HepG2 (cell line): ENCODE measurements around the gene AHCY. TPM values are rescaled to one million over a fixed set of nuclear protein-coding genes. Genes with fewer than 3 reads are reported as not detected.

Source experiments
- AGO1 ChIP-seq: fragments of 200-400 bp; formaldehyde crosslinking; IDR thresholded peaks from 2 replicates; pipeline ENCODE4 v1.6.1; 2017; ENCODE audit warnings: mild to moderate bottlenecking, low read depth, low read length, moderate library complexity; ENCODE audit not compliant: poor library complexity, severe bottlenecking
- BRCA1 ChIP-seq: sonication (generic); formaldehyde crosslinking; IDR thresholded peaks from 2 replicates; pipeline ENCODE4 v1.4.0; 2020; ENCODE audit warnings: missing genetic modification reagents
- CERS6 ChIP-seq: sonication (generic); formaldehyde crosslinking; IDR thresholded peaks from 2 replicates; pipeline ENCODE4 v1.5.0; 2020; ENCODE audit warnings: missing genetic modification reagents
- DNMT3B ChIP-seq: conservative IDR thresholded peaks from 2 replicates; pipeline ENCODE4 v1.6.1; 2016; ENCODE audit warnings: missing biosample characterization, control low read depth
- GMEB2 ChIP-seq: IDR thresholded peaks from 2 replicates; pipeline ENCODE4 v1.6.1; 2016; ENCODE audit warnings: missing biosample characterization, missing genetic modification reagents, low read depth
- HBP1 ChIP-seq: IDR thresholded peaks from 2 replicates; pipeline ENCODE4 v1.6.1; 2016; ENCODE audit warnings: low read depth, control low read depth
- MXD4 ChIP-seq: IDR thresholded peaks from 2 replicates; pipeline ENCODE4 v1.6.1; 2016; ENCODE audit warnings: mild to moderate bottlenecking, missing biosample characterization, missing genetic modification reagents
- MZF1 ChIP-seq: sonication (generic); formaldehyde crosslinking; IDR thresholded peaks from 2 replicates; pipeline ENCODE4 v1.8.1; 2023; ENCODE audit warnings: mild to moderate bottlenecking, missing genetic modification reagents, borderline replicate concordance
- NFYC ChIP-seq: IDR thresholded peaks from 2 replicates; pipeline ENCODE4 v1.6.1; 2016; ENCODE audit warnings: missing genetic modification reagents, missing compliant biosample characterization
- REL ChIP-seq: sonication (generic); formaldehyde crosslinking; conservative IDR thresholded peaks from 2 replicates; pipeline ENCODE4 v1.8.0; 2022; ENCODE audit warnings: mild to moderate bottlenecking, missing genetic modification reagents, moderate library complexity
- RNF219 ChIP-seq: sonication (generic); formaldehyde crosslinking; IDR thresholded peaks from 2 replicates; pipeline ENCODE4 v1.5.0; 2020; ENCODE audit warnings: mild to moderate bottlenecking, missing genetic modification reagents
- THRA ChIP-seq: sonication (generic); formaldehyde crosslinking; IDR thresholded peaks from 2 replicates; pipeline ENCODE4 v1.4.0; 2020; ENCODE audit warnings: missing genetic modification reagents, borderline replicate concordance
- ZBED4 ChIP-seq: sonication (generic); formaldehyde crosslinking; IDR thresholded peaks from 2 replicates; pipeline ENCODE4 v1.4.0; 2020; ENCODE audit warnings: missing genetic modification reagents, borderline replicate concordance
- ZFY ChIP-seq: sonication (generic); formaldehyde crosslinking; IDR thresholded peaks from 2 replicates; pipeline ENCODE4 v1.4.0; 2020; ENCODE audit warnings: missing genetic modification reagents
- ZNF136 ChIP-seq: sonication (generic); formaldehyde crosslinking; IDR thresholded peaks from 2 replicates; pipeline ENCODE4 v1.8.1; 2022; ENCODE audit warnings: low read depth, mild to moderate bottlenecking, moderate library complexity, missing genetic modification reagents
- ZNF75D ChIP-seq: sonication (generic); formaldehyde crosslinking; IDR thresholded peaks from 2 replicates; pipeline ENCODE4 v1.8.1; 2023; ENCODE audit warnings: missing genetic modification reagents, mild to moderate bottlenecking, borderline replicate concordance
- ZSCAN29 ChIP-seq: sonication (generic); formaldehyde crosslinking; conservative IDR thresholded peaks from 2 replicates; pipeline ENCODE4 v1.4.0; 2020; ENCODE audit warnings: mild to moderate bottlenecking, missing genetic modification reagents
- polyA plus RNA-seq, 8 experiments: library from polyadenylated mRNA; depleted of rRNA in 3 of 8; stranded (reverse) in 7 of 8; unstranded in 1 of 8; fragments of >200 nt; fragmentation: Illumina TruSeq in 4 of 8; extraction: Trizol in 4 of 8; gene quantifications; 2 replicates each; pipeline versions ENCODE4 v1.2.1 to v1.2.3, GENCODE V29; 2011 to 2016; ENCODE audit warnings: low read depth in 4 of 8, missing spikeins in 1 of 8, mixed read lengths in 1 of 8; ENCODE audit not compliant: insufficient read depth in 1 of 8
- total RNA-seq, 5 experiments: library from RNA; depleted of rRNA; stranded (reverse); fragments of >200 nt; fragmentation: Illumina TruSeq; extraction: Trizol; gene quantifications; 2 replicates each; pipeline ENCODE4 v1.2.3, GENCODE V29; 2016; ENCODE audit warnings: low read depth in 1 of 5

Gene AHCY
- total and polyA plus RNA-seq, 2 of the 13 experiments (the other 11 are each of a cell fraction or from before 2014, with no cell fraction given): 407 to 419 TPM

- TF ChIP-seq NFYC (CRISPR knock-in tag) (no peak), MXD4 (CRISPR knock-in tag) (0 out of 2 replicates have a peak, but pooled peaks have one; percentile 15), BRCA1 (CRISPR knock-in tag) (no peak), DNMT3B (no peak), ZNF75D (no peak), ZBED4 (CRISPR knock-in tag) (no peak), MZF1 (no peak), ZSCAN29 (peak; percentile 77; the same call in 1 of the 2 replicates), CERS6 (CRISPR knock-in tag) (no peak), ZNF136 (CRISPR knock-in tag) (no peak), RNF219 (no peak; the same call in 1 of the 2 replicates), GMEB2 (CRISPR knock-in tag) (no peak), REL (0 out of 2 replicates have a peak, but pooled peaks have one; percentile 21), ZFY (CRISPR knock-in tag) (no peak), AGO1 (no peak), THRA (CRISPR knock-in tag) (no peak), HBP1 (CRISPR knock-in tag) (no peak)
These were observed 2.8 kb downstream of the AHCY start (continued) for GRCh38 chr20:34300256-34300806.
